ENCODE data around the gene PLA2G7. TPM values are rescaled to one million over a fixed set of nuclear protein-coding genes. Genes with fewer than 3 reads are reported as not detected.

Gene PLA2G7
- polyA plus RNA-seq, 3 donors, result 10.2 to 53.5 (median 24.4) TPM

DNA sequence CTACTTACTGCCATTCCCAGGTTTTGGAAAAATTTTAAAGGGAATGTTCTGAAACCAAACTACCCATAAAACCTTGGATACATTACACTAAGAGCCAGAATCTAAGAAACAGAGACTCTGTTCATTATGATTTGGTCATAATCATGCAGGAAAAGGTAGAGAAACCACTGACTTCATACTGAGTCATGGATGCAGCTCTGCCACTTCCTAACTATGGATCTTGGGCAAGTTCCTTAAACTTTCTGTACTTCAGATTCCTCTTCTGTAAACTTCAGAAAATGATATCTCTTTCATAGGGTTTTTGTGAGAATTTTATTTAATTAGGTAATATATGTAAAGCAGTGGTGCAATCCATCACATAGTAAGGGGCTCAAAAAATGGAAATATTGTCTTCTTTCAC is 20.0 kb downstream of the PLA2G7 start:
- no peak for TF ChIP-seq CTCF (IDR thresholded peaks at IDR 0.05)
- Mint-ChIP-seq H3K27me3 (ENCODE audit: low read depth in 3 of 3) (no peaks in the 10 kb centered on the region), H3K27ac (peak overlapping the region; percentile 83 to 98 (median 95)), H3K9me3 (peaks cover 0 to 2% (median 0%) of the 10 kb centered on the region in 7 donors), H3K4me1 (peaks cover 79% of the 10 kb centered on the region), H3K4me3 (no peak overlapping the region), H3K36me3 (peaks cover 21 to 63% of the 10 kb centered on the region in 2 donors)
- H3K4me3 ChIP-seq (replicated peaks in 1 of 3; ENCODE audit: low read depth in 2 of 3, low read length in 3 of 3), result peak overlapping the region in 1 of 3 experiments; percentile 6
- peaks cover 71 to 87% of the 10 kb centered on the region in 2 donors for H3K4me1 ChIP-seq (ENCODE audit: control insufficient read depth in 1 of 2, insufficient read depth in 2 of 2, low read length in 2 of 2)
- H3K9ac ChIP-seq (ENCODE audit: insufficient read depth, low read length, poor library complexity, severe bottlenecking), result no peak overlapping the region
- H3K9me3 ChIP-seq (replicated peaks in 1 of 2; ENCODE audit: control insufficient read depth in 1 of 2, insufficient read depth in 1 of 2, low read length in 2 of 2), result no peaks in the 10 kb centered on the region
- DNase-seq, result peak; percentile 68 to 90 (median 89)
- H3K27me3 ChIP-seq (ENCODE audit: control insufficient read depth in 2 of 2, insufficient read depth in 2 of 2, low read length in 2 of 2), result no peaks in the 10 kb centered on the region
- peak overlapping the region; percentile 78 to 87 for H3K27ac ChIP-seq (ENCODE audit: low read depth in 1 of 2, low read length in 2 of 2)
- H3K36me3 ChIP-seq (replicated peaks in 1 of 2; ENCODE audit: control insufficient read depth in 1 of 2, insufficient read depth in 2 of 2, low read length in 2 of 2), result peaks cover 2% of the 10 kb centered on the region in 2 donors
- peak overlapping the region; percentile 51 for H3K4me2 ChIP-seq (replicated peaks; ENCODE audit: extremely low read depth, low read length, poor library complexity, severe bottlenecking)
- intact Hi-C loops (cut with micrococcal nuclease), result loop anchor here in 1 of 2 donors (5.0 kb wide), 1 partner anchor 57 kb away; no protein-coding TSS in a partner anchor
- H3K79me2 ChIP-seq (ENCODE audit: insufficient read depth, low read length), result no peaks in the 10 kb centered on the region
- H4K20me1 ChIP-seq (ENCODE audit: insufficient read depth, low read length), result no peaks in the 10 kb centered on the region
- H2AFZ ChIP-seq (ENCODE audit: insufficient read depth, low read depth, low read length, poor library complexity, severe bottlenecking), result no peak overlapping the region

- Histone ChIP-seq H3K4me1 (ENCODE audit: control insufficient read depth in 1 of 2, insufficient read depth in 2 of 2, low read length in 2 of 2) (peaks cover 55 to 62% of the 10 kb centered on the region in 2 donors), H3K9ac (ENCODE audit: insufficient read depth, low read length, poor library complexity, severe bottlenecking) (no peak overlapping the region), H3K36me3 (replicated peaks in 1 of 2; ENCODE audit: control insufficient read depth in 1 of 2, insufficient read depth in 2 of 2, low read length in 2 of 2) (peaks cover 20 to 23% of the 10 kb centered on the region in 2 donors), H4K20me1 (ENCODE audit: insufficient read depth, low read length) (no peaks in the 10 kb centered on the region), H3K27ac (ENCODE audit: low read depth in 1 of 2, low read length in 2 of 2) (peak overlapping the region in 1 of 2 donors; percentile 41), H2AFZ (ENCODE audit: insufficient read depth, low read depth, low read length, poor library complexity, severe bottlenecking) (no peak overlapping the region), H3K9me3 (replicated peaks in 1 of 2; ENCODE audit: control insufficient read depth in 1 of 2, insufficient read depth in 1 of 2, low read length in 2 of 2) (no peaks in the 10 kb centered on the region), H3K79me2 (ENCODE audit: insufficient read depth, low read length) (no peaks in the 10 kb centered on the region), H3K4me2 (replicated peaks; ENCODE audit: extremely low read depth, low read length, poor library complexity, severe bottlenecking) (peak overlapping the region; percentile 47), H3K4me3 (replicated peaks in 1 of 3; ENCODE audit: low read depth in 2 of 3, low read length in 3 of 3) (peak overlapping the region in 1 of 3 experiments; percentile 35), H3K27me3 (ENCODE audit: control insufficient read depth in 2 of 2, insufficient read depth in 2 of 2, low read length in 2 of 2) (no peaks in the 10 kb centered on the region)
- Mint-ChIP-seq H3K27me3 (ENCODE audit: low read depth in 3 of 3) (peaks cover 0 to 2% (median 0%) of the 10 kb centered on the region in 3 donors), H3K27ac (peak overlapping the region; percentile 41 to 87 (median 73)), H3K4me3 (peak overlapping the region in 1 of 2 donors; percentile 52), H3K36me3 (peaks cover 32 to 71% of the 10 kb centered on the region in 2 donors), H3K9me3 (peaks cover 3 to 7% (median 6%) of the 10 kb centered on the region in 7 donors), H3K4me1 (peaks cover 61% of the 10 kb centered on the region)
- no peak for TF ChIP-seq CTCF (IDR thresholded peaks at IDR 0.05)
- no CpG with 5 or more reads among the region's 1 CpG for WGBS (ENCODE audit: insufficient coverage)
- intact Hi-C loops (cut with micrococcal nuclease), result no loop called here
- peak; percentile 20 to 54 (median 52) for DNase-seq
Observed at GRCh38 chr6:46711491-46711890, 23.7 kb downstream of the PLA2G7 start.

Data from CD14-positive monocyte (primary cell).